GM12891 (cell line): ENCODE data around the gene SFRP5. TPM values are rescaled to one million over a fixed set of nuclear protein-coding genes. Genes with fewer than 3 reads are reported as not detected.

ENCODE experiments used
- DNase-seq: peaks from one replicate; pipeline ENCODE4 v3.0.0; 2011; ENCODE audit warnings: low spot score; ENCODE audit not compliant: insufficient read length
- FAIRE-seq: peaks from 2 replicates; lab custom pipeline; 2011; peaks lifted over from hg19 to GRCh38; lab: Jason Lieb, UNC
- PAX5 ChIP-seq: IDR thresholded peaks from 2 replicates; pipeline ENCODE4 v1.6.1; 2011; ENCODE audit warnings: low read length, moderate library complexity, mild to moderate bottlenecking; ENCODE audit not compliant: insufficient read depth, severe bottlenecking
- POLR2A ChIP-seq: IDR thresholded peaks from 2 replicates; pipeline ENCODE4 v1.6.1; 2011; ENCODE audit warnings: low read depth, low read length, control low read depth
- POLR2AphosphoS5 ChIP-seq: IDR thresholded peaks from 2 replicates; pipeline ENCODE4 v1.6.1; 2011; ENCODE audit warnings: low read depth, low read length, control low read depth
- POU2F2 ChIP-seq: IDR thresholded peaks from 2 replicates; pipeline ENCODE4 v1.6.1; 2011; ENCODE audit warnings: low read depth, mild to moderate bottlenecking, control low read depth, low read length, moderate library complexity
- SPI1 ChIP-seq: IDR thresholded peaks from 2 replicates; pipeline ENCODE4 v1.6.1; 2011; ENCODE audit warnings: low read depth, low read length, control low read depth
- TAF1 ChIP-seq: IDR thresholded peaks from 2 replicates; pipeline ENCODE4 v1.6.1; 2011; ENCODE audit warnings: low read depth, low read length, control low read depth
- polyA plus RNA-seq: library from polyadenylated mRNA; unstranded; fragments of >200 nt; gene quantifications from one replicate; pipeline ENCODE4 v1.2.1, GENCODE V29; 2012; ENCODE audit warnings: low read depth, missing spikeins, inconsistent platforms; ENCODE audit not compliant: missing spikeins

The SFRP5 gene
- polyA plus RNA-seq: not detected

GRCh38 chr10:97771913-97772823, at the start of gene SFRP5:
Gene SFRP5, minus strand, starts transcription at chr10:97771999. Its CDS starts 166 bp downstream, at chr10:97771833.
- FAIRE-seq: no peak
- TF ChIP-seq POLR2A: no peak
- no peak for TF ChIP-seq POLR2AphosphoS5
- no peak for TF ChIP-seq TAF1
- TF ChIP-seq PAX5: no peak
- TF ChIP-seq POU2F2: no peak
- DNase-seq: no peak

GRCh38 chr10:97820096-97820704, 48.4 kb upstream of the SFRP5 start:
- DNase-seq: no peak
- FAIRE-seq: no peak
- no peak for TF ChIP-seq POLR2A
- no peak for TF ChIP-seq TAF1
- TF ChIP-seq PAX5: no peak
- TF ChIP-seq SPI1: no peak
- no peak for TF ChIP-seq POLR2AphosphoS5
- no peak for TF ChIP-seq POU2F2

DNA sequence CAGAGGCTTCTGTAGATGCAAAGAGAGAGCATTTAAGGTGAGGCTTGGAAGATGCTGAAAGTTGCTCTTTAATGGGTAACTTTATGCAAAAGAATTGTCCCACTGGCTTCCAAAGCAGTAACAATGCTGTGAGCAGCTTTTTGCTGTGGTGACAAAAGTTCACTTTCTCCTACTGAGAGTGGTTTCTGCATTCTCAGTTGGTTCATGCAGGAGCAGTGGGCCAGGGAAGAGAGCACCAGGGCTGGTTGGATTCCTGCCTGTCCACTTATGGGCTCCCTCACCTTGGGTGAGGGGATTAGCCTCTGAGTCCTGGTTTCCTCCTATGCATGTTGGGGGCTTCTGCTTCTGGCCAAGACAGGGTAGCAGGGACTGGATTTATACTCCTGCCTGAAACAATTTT, 46.8 kb upstream of the SFRP5 start:
- DNase-seq: no peak
- FAIRE-seq: no peak

DNA sequence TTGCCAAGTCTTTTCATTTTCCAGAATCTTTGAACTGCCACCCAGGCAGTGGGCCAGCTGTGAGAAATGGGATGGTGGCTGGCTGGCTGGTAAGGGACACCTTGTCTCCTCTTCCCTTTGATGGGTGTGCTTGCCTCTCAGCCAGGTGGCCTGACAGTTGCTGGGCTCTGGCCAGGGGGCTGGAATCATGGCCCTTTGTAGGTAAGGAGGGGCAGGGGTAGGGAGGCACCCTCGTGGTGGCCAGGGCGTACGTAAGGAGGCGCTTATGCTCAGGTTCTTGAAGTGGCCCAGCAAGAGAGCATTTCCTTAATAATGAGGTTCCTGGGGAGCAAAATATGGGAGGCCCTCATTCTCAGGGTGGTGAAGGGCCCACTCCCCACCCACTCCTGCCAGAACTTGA, 44.8 kb upstream of the SFRP5 start:
- TF ChIP-seq TAF1 (no peak), POLR2A (no peak), PAX5 (no peak), POU2F2 (no peak), POLR2AphosphoS5 (no peak), SPI1 (no peak)
- FAIRE-seq (no peak), DNase-seq (no peak)

More for the DNA sequence above, 46.8 kb upstream of the SFRP5 start:
- no peak for TF ChIP-seq POLR2AphosphoS5
- no peak for TF ChIP-seq TAF1
- TF ChIP-seq POU2F2: no peak
- TF ChIP-seq PAX5: no peak
- TF ChIP-seq SPI1: no peak
- TF ChIP-seq POLR2A: no peak

DNA sequence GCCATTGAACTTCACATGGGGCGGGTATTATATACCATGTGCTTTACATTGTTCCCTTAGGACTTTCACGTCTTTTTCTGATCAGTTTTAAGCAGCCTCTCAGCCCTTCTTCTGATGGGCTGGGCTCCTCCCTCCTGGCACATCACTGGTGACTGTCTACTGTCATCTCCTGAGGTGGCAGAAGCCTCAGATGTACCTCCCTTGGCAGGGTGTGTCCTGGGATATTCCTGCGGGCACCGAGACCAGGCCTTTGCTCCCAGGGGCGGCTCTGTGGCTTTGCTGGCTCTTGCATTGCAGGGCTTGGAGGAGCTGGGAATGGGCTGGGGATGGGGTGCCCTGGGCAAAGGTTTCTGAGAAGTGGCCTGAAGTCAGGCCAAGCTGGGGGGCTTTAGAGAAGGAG, 43.2 kb upstream of the SFRP5 start:
- FAIRE-seq (no peak), DNase-seq (no peak)
- TF ChIP-seq SPI1 (no peak), TAF1 (no peak)

- DNase-seq (no peak), FAIRE-seq (no peak)
- TF ChIP-seq TAF1 (no peak), PAX5 (no peak), POLR2A (no peak), POU2F2 (no peak)
Observed at GRCh38 chr10:97813311-97813710, 41.5 kb upstream of the SFRP5 start.

DNA sequence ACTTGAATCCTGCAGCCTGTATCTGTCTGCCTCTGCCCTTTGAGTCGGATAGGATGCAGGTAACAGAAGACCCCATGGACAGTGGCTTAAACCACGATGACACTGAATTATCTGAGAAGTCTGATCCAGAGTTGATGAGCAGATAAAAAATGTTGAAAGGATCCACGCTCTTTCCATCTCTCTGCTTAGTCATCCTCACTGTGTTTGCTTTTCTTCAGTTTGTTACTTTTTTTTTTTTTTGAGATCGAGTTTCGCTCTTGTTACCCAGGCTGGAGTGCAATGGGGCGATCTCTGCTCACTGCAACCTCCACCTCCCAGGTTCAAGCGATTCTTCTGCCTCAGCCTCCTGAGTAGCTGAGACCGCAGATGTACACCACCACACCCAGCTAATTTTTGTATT, 40.9 kb upstream of the SFRP5 start:
- TF ChIP-seq SPI1: no peak
- TF ChIP-seq PAX5: no peak
- TF ChIP-seq POLR2A: no peak
- TF ChIP-seq POLR2AphosphoS5: no peak
- TF ChIP-seq POU2F2: no peak
- no peak for TF ChIP-seq TAF1
- FAIRE-seq (no peak), DNase-seq (no peak)

DNA sequence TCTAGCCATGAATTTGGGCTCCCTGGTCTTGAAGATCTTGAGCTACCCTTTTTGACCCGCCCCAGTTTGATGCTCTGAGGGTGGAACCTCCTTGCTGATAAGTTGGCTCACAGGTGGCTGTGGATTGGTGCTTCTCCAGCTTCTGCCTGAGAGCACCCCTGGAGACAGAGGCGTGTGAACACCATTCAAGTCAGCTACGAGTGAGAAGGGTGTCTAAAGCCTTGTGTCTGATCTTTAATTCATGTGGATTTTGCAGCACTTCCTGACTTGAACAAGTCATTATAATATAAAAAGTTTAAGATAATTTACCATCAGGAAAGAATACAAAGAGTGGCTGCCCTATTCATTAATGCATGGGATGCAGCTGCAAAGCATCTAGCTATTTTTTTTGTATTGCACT, 40.2 kb upstream of the SFRP5 start:
- DNase-seq: no peak
- TF ChIP-seq TAF1: no peak
- TF ChIP-seq POLR2AphosphoS5: no peak
- TF ChIP-seq SPI1: no peak
- no peak for TF ChIP-seq POLR2A
- TF ChIP-seq PAX5: no peak
- TF ChIP-seq POU2F2: no peak
- no peak for FAIRE-seq

DNA sequence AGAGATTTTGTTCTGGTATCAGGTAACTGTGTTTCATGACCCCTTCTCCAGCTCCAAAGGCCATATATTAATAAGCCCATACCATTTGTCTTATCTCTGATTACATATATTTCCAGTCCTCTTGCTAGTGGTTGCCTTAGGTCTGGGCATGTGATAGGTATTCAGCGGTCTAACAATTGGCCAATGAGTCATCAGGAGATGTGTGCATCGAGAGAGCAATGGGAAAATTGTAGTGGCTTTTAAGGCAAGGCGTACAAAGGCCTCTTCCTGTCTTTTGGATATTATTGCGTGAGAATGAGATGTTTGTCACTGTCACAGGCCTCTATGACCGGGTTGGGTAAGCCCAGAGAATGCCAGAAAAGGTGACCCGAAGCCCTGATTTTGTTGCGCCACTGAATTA, 38.6 kb upstream of the SFRP5 start:
- no peak for TF ChIP-seq POLR2AphosphoS5
- no peak for TF ChIP-seq POU2F2
- TF ChIP-seq SPI1: no peak
- TF ChIP-seq PAX5: no peak
- no peak for TF ChIP-seq POLR2A
- no peak for TF ChIP-seq TAF1
- no peak for DNase-seq
- no peak for FAIRE-seq
